ENCODE results near the gene FAM229B. TPM values are rescaled to one million over a fixed set of nuclear protein-coding genes. Genes with fewer than 3 reads are reported as not detected.

Gene FAM229B
- total RNA-seq, 1 donor from 2014 or later: 13.6 TPM

DNA sequence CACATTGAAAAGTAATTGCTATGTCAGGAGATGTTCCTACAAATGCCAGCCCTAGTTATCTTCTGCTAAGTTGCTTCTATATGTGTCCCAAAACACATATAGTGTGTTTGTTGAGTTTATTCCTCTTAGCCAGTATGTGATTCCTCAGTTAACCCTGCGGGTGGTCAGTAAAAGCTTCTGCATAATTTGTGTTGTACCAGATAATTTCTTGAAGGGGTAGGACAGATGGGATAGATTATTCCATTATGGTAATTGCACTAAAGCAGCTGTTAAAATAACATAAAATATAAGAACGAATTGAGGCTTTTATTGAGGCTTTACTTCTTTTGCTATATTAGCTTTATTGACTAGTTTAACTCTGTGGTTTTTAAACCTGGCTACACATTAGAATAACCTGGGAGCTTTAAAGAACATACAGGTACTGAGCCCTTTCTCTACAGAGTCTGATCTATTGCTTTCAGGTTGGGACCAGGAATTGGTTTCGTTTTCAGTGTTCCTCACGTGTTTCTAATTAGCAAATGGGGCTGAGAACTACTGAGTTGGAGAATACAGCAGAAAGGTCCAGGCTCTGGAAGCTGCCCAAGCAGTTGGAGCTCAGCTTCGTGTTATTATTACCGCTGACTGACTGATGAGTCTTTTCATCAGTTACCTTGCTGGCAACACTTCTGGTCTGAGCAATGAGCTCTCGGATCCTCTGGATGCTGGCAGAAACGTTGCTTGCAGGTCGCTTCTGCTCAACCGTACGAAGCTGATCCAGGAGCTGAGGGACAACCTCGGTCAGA lies 56.9 kb downstream of the FAM229B start:
- no peak overlapping the region for H3K4me3 ChIP-seq
- peaks cover 78% of the 10 kb centered on the region for H3K36me3 ChIP-seq
- TF ChIP-seq, protein P1, sequence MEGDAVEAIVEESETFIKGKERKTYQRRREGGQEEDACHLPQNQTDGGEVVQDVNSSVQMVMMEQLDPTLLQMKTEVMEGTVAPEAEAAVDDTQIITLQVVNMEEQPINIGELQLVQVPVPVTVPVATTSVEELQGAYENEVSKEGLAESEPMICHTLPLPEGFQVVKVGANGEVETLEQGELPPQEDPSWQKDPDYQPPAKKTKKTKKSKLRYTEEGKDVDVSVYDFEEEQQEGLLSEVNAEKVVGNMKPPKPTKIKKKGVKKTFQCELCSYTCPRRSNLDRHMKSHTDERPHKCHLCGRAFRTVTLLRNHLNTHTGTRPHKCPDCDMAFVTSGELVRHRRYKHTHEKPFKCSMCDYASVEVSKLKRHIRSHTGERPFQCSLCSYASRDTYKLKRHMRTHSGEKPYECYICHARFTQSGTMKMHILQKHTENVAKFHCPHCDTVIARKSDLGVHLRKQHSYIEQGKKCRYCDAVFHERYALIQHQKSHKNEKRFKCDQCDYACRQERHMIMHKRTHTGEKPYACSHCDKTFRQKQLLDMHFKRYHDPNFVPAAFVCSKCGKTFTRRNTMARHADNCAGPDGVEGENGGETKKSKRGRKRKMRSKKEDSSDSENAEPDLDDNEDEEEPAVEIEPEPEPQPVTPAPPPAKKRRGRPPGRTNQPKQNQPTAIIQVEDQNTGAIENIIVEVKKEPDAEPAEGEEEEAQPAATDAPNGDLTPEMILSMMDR (IDR thresholded peaks at IDR 0.05): no peak
- no peaks in the 10 kb centered on the region for H3K9me3 ChIP-seq
- ATAC-seq: no peak
- no peak overlapping the region for H3K27ac ChIP-seq
- intact Hi-C loops (cut with DNase I): no loop called here
- H3K4me1 ChIP-seq: no peaks in the 10 kb centered on the region
- no peak for DNase-seq
- no peaks in the 10 kb centered on the region for H3K27me3 ChIP-seq (ENCODE audit: low read depth)

DNA sequence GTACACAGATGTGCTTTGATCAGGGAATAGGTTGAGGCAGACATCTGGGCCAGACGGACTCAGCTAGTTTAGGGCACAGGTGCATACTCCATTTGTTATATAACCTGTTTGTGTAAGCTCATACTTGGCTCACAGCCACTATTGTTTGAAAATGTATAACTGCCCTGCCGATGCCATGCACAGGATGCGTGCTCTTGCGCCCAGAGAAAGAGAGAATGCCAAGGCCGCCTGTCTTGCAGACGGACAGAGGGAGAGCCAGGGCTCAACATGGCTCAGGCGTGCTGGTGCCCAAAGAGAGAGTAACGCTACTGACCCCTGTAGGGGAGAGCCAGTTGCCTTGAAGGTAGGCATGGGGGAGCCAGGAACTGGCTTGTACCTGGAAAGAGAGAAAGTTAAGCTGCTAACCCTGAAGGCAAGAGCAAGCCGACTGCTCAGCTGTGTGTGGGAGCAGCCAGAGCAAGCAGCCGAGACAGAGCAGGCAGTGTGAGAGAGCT lies 57.7 kb downstream of the FAM229B start:
- DNase-seq: no peak
- TF ChIP-seq, protein P1 (IDR thresholded peaks at IDR 0.05): no peak
- Histone ChIP-seq H3K36me3 (peaks cover 72% of the 10 kb centered on the region), H3K27me3 (ENCODE audit: low read depth) (no peaks in the 10 kb centered on the region), H3K4me3 (no peak overlapping the region), H3K27ac (no peak overlapping the region), H3K4me1 (no peaks in the 10 kb centered on the region), H3K9me3 (no peaks in the 10 kb centered on the region)
- peak in 1 of 2 donors; percentile 39 for ATAC-seq
- intact Hi-C loops (cut with DNase I): no loop called here

DNA sequence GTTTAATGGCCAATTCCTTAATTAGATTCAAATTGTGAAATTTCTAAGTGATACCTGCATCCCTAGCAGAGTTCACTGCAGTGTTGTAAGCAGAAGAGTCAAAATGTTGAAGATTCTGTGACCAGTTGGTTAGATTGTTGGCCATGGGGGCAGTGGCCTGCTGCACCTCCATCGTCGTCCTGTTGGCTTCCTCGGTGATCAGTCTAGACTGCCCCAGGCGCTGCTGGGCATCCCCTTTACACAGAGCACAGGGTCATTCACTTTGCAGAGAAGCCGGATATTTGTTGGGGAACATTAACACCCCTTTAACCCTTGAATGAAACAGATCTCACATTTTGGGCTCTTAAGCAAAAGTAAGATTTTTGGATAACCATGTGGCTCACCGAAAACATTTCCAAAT lies 60.7 kb downstream of the FAM229B start:
- DNase-seq (no peak), ATAC-seq (no peak)
- intact Hi-C loops (cut with DNase I): no loop called here
- H3K9me3 ChIP-seq: no peaks in the 10 kb centered on the region
- no peak overlapping the region for H3K27ac ChIP-seq
- H3K4me3 ChIP-seq: no peak overlapping the region
- H3K4me1 ChIP-seq: no peaks in the 10 kb centered on the region
- peaks cover 46% of the 10 kb centered on the region for H3K36me3 ChIP-seq
- no peaks in the 10 kb centered on the region for H3K27me3 ChIP-seq (ENCODE audit: low read depth)
- TF ChIP-seq, protein P1 (IDR thresholded peaks at IDR 0.05): no peak

DNA sequence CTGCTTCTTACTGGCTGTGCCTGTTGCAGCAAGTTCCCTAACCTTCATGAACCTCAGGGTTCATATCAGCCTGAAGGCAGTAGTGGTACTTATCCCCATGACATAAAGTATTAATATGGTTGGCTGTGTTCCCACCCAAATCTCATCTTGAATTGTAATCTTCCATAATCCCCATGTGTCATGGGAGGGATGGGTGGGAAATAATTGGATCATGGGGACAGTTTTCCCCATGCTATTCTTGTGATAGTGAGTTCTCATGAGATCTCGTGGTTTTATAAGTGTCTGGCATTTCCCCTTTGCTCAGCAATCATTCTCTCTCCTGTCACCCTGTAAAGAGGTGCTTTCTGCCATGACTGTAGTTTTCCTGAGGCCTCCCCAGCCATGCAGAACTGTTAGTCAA lies 61.8 kb downstream of the FAM229B start:
- H3K27ac ChIP-seq: peak overlapping the region; percentile 50

DNA sequence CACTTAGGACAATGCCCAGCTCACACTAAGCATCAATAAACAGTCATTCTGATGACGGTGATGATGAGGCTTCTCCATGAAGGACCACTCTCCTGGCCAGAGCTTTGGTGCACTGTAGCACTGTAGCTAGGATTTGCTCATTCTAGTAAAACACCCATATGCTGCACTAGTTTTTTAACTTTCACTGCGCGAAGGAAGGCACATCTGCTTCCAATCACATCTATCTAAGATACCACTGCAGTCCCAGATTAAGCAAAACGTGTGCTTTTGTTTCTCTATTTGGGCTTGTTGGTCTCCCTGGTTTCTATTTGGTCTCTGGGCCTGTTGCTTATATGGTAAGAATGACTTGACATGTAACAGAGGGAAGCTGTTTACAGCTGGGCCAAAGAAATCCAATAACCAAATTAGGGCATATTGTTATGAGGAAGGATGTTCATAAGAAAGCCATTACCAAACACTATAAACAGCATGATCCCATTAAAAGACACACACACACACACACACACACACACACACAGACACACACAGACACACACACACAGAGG lies 62.4 kb downstream of the FAM229B start:
- intact Hi-C loops (cut with DNase I): no loop called here
- peak overlapping the region; percentile 50 for H3K27ac ChIP-seq
- H3K4me3 ChIP-seq: no peak overlapping the region
- no peak for DNase-seq
- no peaks in the 10 kb centered on the region for H3K27me3 ChIP-seq (ENCODE audit: low read depth)
- no peaks in the 10 kb centered on the region for H3K9me3 ChIP-seq
- H3K36me3 ChIP-seq: peaks cover 30% of the 10 kb centered on the region
- TF ChIP-seq, protein P1 (IDR thresholded peaks at IDR 0.05): no peak
- H3K4me1 ChIP-seq: no peaks in the 10 kb centered on the region
- peak; percentile 53 to 75 for ATAC-seq

More for the DNA sequence above, 61.8 kb downstream of the FAM229B start:
- no peak for DNase-seq
- no peak for ATAC-seq
- H3K27me3 ChIP-seq (ENCODE audit: low read depth): no peaks in the 10 kb centered on the region
- no peaks in the 10 kb centered on the region for H3K4me1 ChIP-seq
- no peaks in the 10 kb centered on the region for H3K9me3 ChIP-seq
- intact Hi-C loops (cut with DNase I): no loop called here
- peaks cover 36% of the 10 kb centered on the region for H3K36me3 ChIP-seq
- TF ChIP-seq, protein P1 (IDR thresholded peaks at IDR 0.05): no peak
- H3K4me3 ChIP-seq: no peak overlapping the region
